HepG2 (cell line): ENCODE measurements around the gene TMEM219. TPM values are rescaled to one million over a fixed set of nuclear protein-coding genes. Genes with fewer than 3 reads are reported as not detected.

Source experiments
- ATAC-seq: fragments of 200-7000 bp; cut with Tn5 transposase; 3 replicates; pipeline ENCODE4 v1.9.1; 2020; ENCODE audit warnings: mild to moderate bottlenecking, moderate library complexity
- BruUV-seq: library from RNA; stranded (reverse); fragments of 400-500 nt; replicated peaks from 2 replicates; lab custom pipeline; 2021; lab: Mats Ljungman, UMichigan
- CTCF ChIA-PET: fragments of 300-600 bp; formaldehyde crosslinking; extraction: SDS; loops from one replicate; lab custom pipeline; 2021; ENCODE audit warnings: low total read pairs, inconsistent platforms, low intra/inter-chr PET ratio; lab: Yijun Ruan, JAX
- POLR2A ChIA-PET: fragments of 350-600 bp; sonication (Branson Sonifier 250); formaldehyde crosslinking; loops from one replicate; lab custom pipeline; 2020; ENCODE audit warnings: antibody characterized with exemption, inconsistent platforms; lab: Yijun Ruan, JAX
- DNase-seq: peaks from one replicate; pipeline ENCODE4 v3.0.0-alpha.2; 2015; ENCODE audit warnings: low spot score
- FAIRE-seq: peaks from 3 replicates; lab custom pipeline; 2011; peaks lifted over from hg19 to GRCh38; lab: Jason Lieb, UNC
- H2AFZ ChIP-seq: one replicate; pipeline ENCODE4 v1.6.1; 2011; ENCODE audit warnings: low read length, inconsistent platforms
- H3K27ac ChIP-seq: fragments of 300-600 bp; 3 replicates; pipeline ENCODE4 v1.8.0; 2011; ENCODE audit warnings: mixed run types, mild to moderate bottlenecking, mixed read lengths, low read length, inconsistent platforms; ENCODE audit not compliant: insufficient read depth; ENCODE audit errors: extremely low read length
- H3K27me3 ChIP-seq, 2 experiments: fragments of 200-600 bp in 1 of 2; 2 replicates in 1 of 2; 3 replicates in 1 of 2; pipeline versions ENCODE4 v1.6.0 to v1.8.0; 2011; ENCODE audit warnings: low read length in 2 of 2, mild to moderate bottlenecking in 2 of 2, moderate library complexity in 2 of 2, inconsistent platforms in 1 of 2; ENCODE audit not compliant: insufficient read depth in 2 of 2, control insufficient read depth in 1 of 2
- H3K36me3 ChIP-seq, 2 experiments: fragments of 200-600 bp in 1 of 2; replicated peaks in 1 of 2; 2 replicates in 1 of 2; 3 replicates in 1 of 2; pipeline versions ENCODE4 v1.5.1 to v1.8.0; 2011; ENCODE audit warnings: low read length in 2 of 2, inconsistent platforms in 1 of 2; ENCODE audit not compliant: insufficient read depth in 2 of 2, control insufficient read depth in 1 of 2
- H3K4me1 ChIP-seq: 2 replicates; pipeline ENCODE4 v1.5.1; 2012; ENCODE audit warnings: low read length, inconsistent platforms; ENCODE audit not compliant: insufficient read depth
- H3K4me2 ChIP-seq: 2 replicates; pipeline ENCODE4 v1.6.0; 2011; ENCODE audit warnings: low read depth, low read length, inconsistent platforms
- H3K4me3 ChIP-seq, 3 experiments: fragments of 200-600 bp in 1 of 3; sonication (generic), shearing (Covaris generic) in 1 of 3; replicated peaks in 1 of 3; 2 replicates each; pipeline ENCODE4 v1.5.1; 2011 to 2016; ENCODE audit warnings: low read length in 3 of 3, inconsistent platforms in 2 of 3, low read depth in 2 of 3, mild to moderate bottlenecking in 2 of 3, control low read depth in 1 of 3, mixed read lengths in 1 of 3; ENCODE audit not compliant: insufficient read depth in 1 of 3
- H3K79me2 ChIP-seq: one replicate; pipeline ENCODE4 v1.6.1; 2011; ENCODE audit warnings: low read length, inconsistent platforms; ENCODE audit not compliant: insufficient read depth
- H3K9ac ChIP-seq: 2 replicates; pipeline ENCODE4 v1.6.0; 2011; ENCODE audit warnings: mild to moderate bottlenecking, low read depth, low read length, inconsistent platforms; ENCODE audit not compliant: insufficient read depth
- H3K9me3 ChIP-seq: 2 replicates; pipeline ENCODE4 v1.5.1; 2012; ENCODE audit warnings: mild to moderate bottlenecking, low read length
- H4K20me1 ChIP-seq: 2 replicates; pipeline ENCODE4 v1.6.0; 2011; ENCODE audit warnings: inconsistent platforms, mild to moderate bottlenecking, low read length, moderate library complexity; ENCODE audit not compliant: insufficient read depth
- AGO2 ChIP-seq: fragments of 200-400 bp; formaldehyde crosslinking; optimal IDR thresholded peaks from 2 replicates; pipeline ENCODE3; 2017; ENCODE audit warnings: mild to moderate bottlenecking, low read depth, low read length, moderate library complexity
- HCFC1 ChIP-seq: fragments of 150-350 bp; IDR thresholded peaks from 2 replicates; pipeline ENCODE4 v1.6.1; 2014; ENCODE audit warnings: low read depth, low read length
- TBL1XR1 ChIP-seq: fragments of 150-350 bp; IDR thresholded peaks from 2 replicates; pipeline ENCODE4 v1.6.1; 2014; ENCODE audit warnings: borderline replicate concordance, low read length; ENCODE audit not compliant: partially characterized antibody
- TBP ChIP-seq: sonication (generic); formaldehyde crosslinking; IDR thresholded peaks from 2 replicates; pipeline ENCODE4 v1.5.0; 2020; ENCODE audit warnings: missing genetic modification reagents
- ZNF230 ChIP-seq: sonication (generic); formaldehyde crosslinking; IDR thresholded peaks from 2 replicates; pipeline ENCODE4 v1.4.0; 2020; ENCODE audit warnings: mild to moderate bottlenecking, missing genetic modification reagents
- ZNF263 ChIP-seq: sonication (generic); formaldehyde crosslinking; IDR thresholded peaks from 2 replicates; pipeline ENCODE4 v1.4.0; 2020; ENCODE audit warnings: missing genetic modification reagents
- ZNF44 ChIP-seq: sonication (generic); formaldehyde crosslinking; IDR thresholded peaks from 2 replicates; pipeline ENCODE4 v1.5.1; 2020; ENCODE audit warnings: mild to moderate bottlenecking, missing genetic modification reagents
- ZNF564 ChIP-seq: sonication (generic); formaldehyde crosslinking; IDR thresholded peaks from 2 replicates; pipeline ENCODE4 v1.8.1; 2023; ENCODE audit warnings: mild to moderate bottlenecking, missing genetic modification reagents
- ZNF598 ChIP-seq: sonication (generic); formaldehyde crosslinking; IDR thresholded peaks from 2 replicates; pipeline ENCODE4 v1.5.1; 2020; ENCODE audit warnings: mild to moderate bottlenecking, missing genetic modification reagents, borderline replicate concordance
- ZNF644 ChIP-seq: IDR thresholded peaks from 2 replicates; pipeline ENCODE4 v1.6.1; 2016; ENCODE audit warnings: low read depth
- ZNF777 ChIP-seq: sonication (generic); formaldehyde crosslinking; IDR thresholded peaks from 2 replicates; pipeline ENCODE4 v1.4.0; 2020; ENCODE audit warnings: missing genetic modification reagents
- WGBS: methylation state at CpG from one replicate; pipeline ENCODE4 v1.1.6; 2017; ENCODE audit warnings: low lambda C conversion rate; 5-methylcytosine and 5-hydroxymethylcytosine counted together
- in situ Hi-C: cut with HindIII; loops from 2 replicates; pipeline ENCODE4 v1.10.0; 2017; ENCODE audit warnings: low pct_unique_long_range_greater_than_20kb; ENCODE audit not compliant: extremely low pct_ligation_motif_present
- intact Hi-C: fragments of 100-400 bp; cut with micrococcal nuclease; formaldehyde crosslinking; loops from one replicate; pipeline ENCODE4 v1.10.0; 2022; ENCODE audit not compliant: unreplicated experiment
- polyA plus RNA-seq, 8 experiments: library from polyadenylated mRNA; depleted of rRNA in 3 of 8; stranded (reverse) in 7 of 8; unstranded in 1 of 8; fragments of >200 nt; fragmentation: Illumina TruSeq in 4 of 8; extraction: Trizol in 4 of 8; gene quantifications; 2 replicates each; pipeline versions ENCODE4 v1.2.1 to v1.2.3, GENCODE V29; 2011 to 2016; ENCODE audit warnings: low read depth in 4 of 8, missing spikeins in 1 of 8, mixed read lengths in 1 of 8; ENCODE audit not compliant: insufficient read depth in 1 of 8
- total RNA-seq, 5 experiments: library from RNA; depleted of rRNA; stranded (reverse); fragments of >200 nt; fragmentation: Illumina TruSeq; extraction: Trizol; gene quantifications; 2 replicates each; pipeline ENCODE4 v1.2.3, GENCODE V29; 2016; ENCODE audit warnings: low read depth in 1 of 5

Gene TMEM219
- total and polyA plus RNA-seq, 2 of the 13 experiments (the other 11 are each of a cell fraction or from before 2014, with no cell fraction given) = 105 to 115 TPM

- no peak overlapping the region for H2AFZ ChIP-seq
- POLR2A ChIA-PET = no interaction called here
- H3K9ac ChIP-seq = no peak overlapping the region
- peaks cover 47 to 92% of the 10 kb centered on the region in 2 experiments for H3K36me3 ChIP-seq
- no peak overlapping the region for H3K4me3 ChIP-seq
- H3K79me2 ChIP-seq = no peaks in the 10 kb centered on the region
- H3K9me3 ChIP-seq = no peaks in the 10 kb centered on the region
- TF ChIP-seq TBP (CRISPR knock-in tag) (no peak), ZNF564 (no peak), ZNF230 (CRISPR knock-in tag) (no peak), AGO2 (peak; percentile 30), ZNF598 (CRISPR knock-in tag) (no peak)
- TF ChIP-seq, all 625 proteins: peak for 1
- intact Hi-C loops (no loop called here), in situ Hi-C loops (no loop called here)
- H3K27me3 ChIP-seq = no peaks in the 10 kb centered on the region
- H3K4me1 ChIP-seq = no peaks in the 10 kb centered on the region
- FAIRE-seq = no peak
- no peak for ATAC-seq
- DNase-seq = no peak
- no peaks in the 10 kb centered on the region for H4K20me1 ChIP-seq
- 96% methylated on average over 17 of the region's 17 CpGs for WGBS
- no peak overlapping the region for H3K27ac ChIP-seq
- CTCF ChIA-PET = no interaction called here
- BruUV-seq = no TSS peak
- no peak overlapping the region for H3K4me2 ChIP-seq
These were observed 26.6 kb downstream of the TMEM219 start for GRCh38 chr16:29988346-29989075.

GRCh38 chr16:29989111-29989858 is 27.4 kb downstream of the TMEM219 start:
- no peaks in the 10 kb centered on the region for H3K9me3 ChIP-seq
- 0 out of 2 replicates have a peak, but pooled peaks cover under 1% of the 10 kb centered on the region for H3K4me1 ChIP-seq
- H3K9ac ChIP-seq = no peak overlapping the region
- no peak overlapping the region for H3K4me2 ChIP-seq
- no peaks in the 10 kb centered on the region for H4K20me1 ChIP-seq
- DNase-seq (no peak), ATAC-seq (no peak), FAIRE-seq (no peak)
- no peaks in the 10 kb centered on the region for H3K27me3 ChIP-seq
- no peak overlapping the region for H3K4me3 ChIP-seq
- 96% methylated on average over 23 of the region's 23 CpGs for WGBS
- H3K36me3 ChIP-seq = peaks cover 45 to 86% of the 10 kb centered on the region in 2 experiments
- ChIA-PET POLR2A (interaction anchor here (1.0 kb wide), 1 partner anchor 16 kb away, joined by 3 read pairs; no protein-coding TSS in a partner anchor), CTCF (no interaction called here)
- no peak overlapping the region for H2AFZ ChIP-seq
- BruUV-seq = no TSS peak
- no peak overlapping the region for H3K27ac ChIP-seq
- in situ Hi-C loops (no loop called here), intact Hi-C loops (no loop called here)
- no peak for TF ChIP-seq TBL1XR1
- TF ChIP-seq ZNF263 (CRISPR knock-in tag) = no peak
- no peak for TF ChIP-seq ZNF777 (CRISPR knock-in tag)
- no peak for TF ChIP-seq HCFC1
- TF ChIP-seq ZNF644 (CRISPR knock-in tag) = no peak
- no peak for TF ChIP-seq ZNF44 (CRISPR knock-in tag)
- no peaks in the 10 kb centered on the region for H3K79me2 ChIP-seq
